ENCODE results near the gene KCNV2. TPM values are rescaled to one million over a fixed set of nuclear protein-coding genes. Genes with fewer than 3 reads are reported as not detected.

The KCNV2 gene
- total and polyA plus RNA-seq, 2 of the 13 experiments (the other 11 are each of a cell fraction or from before 2014, with no cell fraction given): not detected

DNA sequence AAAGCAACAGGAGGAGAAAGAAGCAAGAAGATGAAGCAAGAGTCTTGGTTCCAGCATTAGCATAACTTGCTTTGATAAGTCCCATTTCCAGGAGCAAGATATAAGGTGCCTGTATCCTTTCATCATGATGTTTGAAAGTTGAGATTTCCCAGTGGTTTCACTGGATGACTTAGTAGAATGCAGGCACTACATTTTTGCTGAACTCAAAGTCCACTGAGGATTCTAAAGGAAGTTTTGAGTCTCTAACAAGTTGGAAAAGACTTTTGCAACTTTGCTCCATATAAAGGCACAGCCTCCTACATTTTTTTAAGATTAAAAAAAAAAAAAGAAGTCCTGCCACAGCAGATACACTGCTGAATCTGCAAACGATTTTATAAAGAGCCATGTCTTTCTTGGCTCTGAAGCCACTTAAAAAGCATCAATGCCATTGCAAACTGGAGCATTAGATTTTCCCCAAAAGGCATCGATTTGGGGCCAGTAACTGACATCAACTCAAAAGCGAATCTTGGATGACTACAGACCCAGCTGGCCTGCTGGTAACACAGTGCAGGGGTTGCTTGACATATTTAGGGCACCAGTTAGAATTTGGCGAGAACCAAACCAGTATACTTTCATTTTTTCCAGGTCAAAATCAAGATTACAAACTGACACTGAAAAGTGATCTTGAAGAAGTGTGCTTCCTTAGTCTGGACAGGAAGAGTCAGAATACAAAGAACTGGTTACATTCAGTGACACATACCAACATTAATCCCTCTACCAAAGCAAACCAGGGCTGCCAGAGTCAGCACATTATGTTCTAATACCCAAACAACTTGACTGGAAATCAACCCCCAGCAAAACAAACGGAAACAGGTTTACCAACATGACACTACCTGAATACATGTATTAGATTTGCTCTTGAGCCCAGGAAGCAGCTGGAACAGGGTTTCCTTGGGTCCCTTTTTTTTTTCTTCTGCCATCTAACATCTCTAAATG is 39.1 kb upstream of the KCNV2 start:
- CTCF ChIA-PET (ENCODE audit: low intra/inter-chr PET ratio, low total read pairs): no interaction called here
- BruUV-seq (replicated peaks): no TSS peak
- no peak overlapping the region for H3K4me3 ChIP-seq (replicated peaks in 1 of 3; ENCODE audit: insufficient read depth in 1 of 3, low read depth in 2 of 3, low read length in 3 of 3)
- WGBS (ENCODE audit: low lambda C conversion rate): 49% methylated on average over 5 of the region's 5 CpGs
- in situ Hi-C loops (cut with HindIII; ENCODE audit: extremely low pct_ligation_motif_present, low pct_unique_long_range_greater_than_20kb) (no loop called here), intact Hi-C loops (cut with micrococcal nuclease; ENCODE audit: unreplicated experiment) (no loop called here)
- H4K20me1 ChIP-seq (ENCODE audit: insufficient read depth, low read length): no peaks in the 10 kb centered on the region
- ATAC-seq (no peak), DNase-seq (ENCODE audit: low spot score) (no peak), FAIRE-seq (no peak)
- peaks cover 27% of the 10 kb centered on the region for H3K4me1 ChIP-seq (ENCODE audit: insufficient read depth, low read length)
- no peak overlapping the region for H3K9ac ChIP-seq (ENCODE audit: insufficient read depth, low read depth, low read length)
- POLR2A ChIA-PET: no interaction called here
- no peaks in the 10 kb centered on the region for H3K9me3 ChIP-seq (ENCODE audit: low read length)
- no peak overlapping the region for H2AFZ ChIP-seq (ENCODE audit: low read length)
- H3K27ac ChIP-seq (ENCODE audit: extremely low read length, insufficient read depth, low read length): no peak overlapping the region
- TF ChIP-seq TFDP1 (CRISPR knock-in tag; IDR thresholded peaks at IDR 0.05; ENCODE audit: borderline replicate concordance) (no peak), HOXA9 (CRISPR knock-in tag; IDR thresholded peaks at IDR 0.05; ENCODE audit: borderline replicate concordance) (no peak), ATF3 (CRISPR knock-in tag; IDR thresholded peaks at IDR 0.05) (no peak)
- TF ChIP-seq, protein P1, sequence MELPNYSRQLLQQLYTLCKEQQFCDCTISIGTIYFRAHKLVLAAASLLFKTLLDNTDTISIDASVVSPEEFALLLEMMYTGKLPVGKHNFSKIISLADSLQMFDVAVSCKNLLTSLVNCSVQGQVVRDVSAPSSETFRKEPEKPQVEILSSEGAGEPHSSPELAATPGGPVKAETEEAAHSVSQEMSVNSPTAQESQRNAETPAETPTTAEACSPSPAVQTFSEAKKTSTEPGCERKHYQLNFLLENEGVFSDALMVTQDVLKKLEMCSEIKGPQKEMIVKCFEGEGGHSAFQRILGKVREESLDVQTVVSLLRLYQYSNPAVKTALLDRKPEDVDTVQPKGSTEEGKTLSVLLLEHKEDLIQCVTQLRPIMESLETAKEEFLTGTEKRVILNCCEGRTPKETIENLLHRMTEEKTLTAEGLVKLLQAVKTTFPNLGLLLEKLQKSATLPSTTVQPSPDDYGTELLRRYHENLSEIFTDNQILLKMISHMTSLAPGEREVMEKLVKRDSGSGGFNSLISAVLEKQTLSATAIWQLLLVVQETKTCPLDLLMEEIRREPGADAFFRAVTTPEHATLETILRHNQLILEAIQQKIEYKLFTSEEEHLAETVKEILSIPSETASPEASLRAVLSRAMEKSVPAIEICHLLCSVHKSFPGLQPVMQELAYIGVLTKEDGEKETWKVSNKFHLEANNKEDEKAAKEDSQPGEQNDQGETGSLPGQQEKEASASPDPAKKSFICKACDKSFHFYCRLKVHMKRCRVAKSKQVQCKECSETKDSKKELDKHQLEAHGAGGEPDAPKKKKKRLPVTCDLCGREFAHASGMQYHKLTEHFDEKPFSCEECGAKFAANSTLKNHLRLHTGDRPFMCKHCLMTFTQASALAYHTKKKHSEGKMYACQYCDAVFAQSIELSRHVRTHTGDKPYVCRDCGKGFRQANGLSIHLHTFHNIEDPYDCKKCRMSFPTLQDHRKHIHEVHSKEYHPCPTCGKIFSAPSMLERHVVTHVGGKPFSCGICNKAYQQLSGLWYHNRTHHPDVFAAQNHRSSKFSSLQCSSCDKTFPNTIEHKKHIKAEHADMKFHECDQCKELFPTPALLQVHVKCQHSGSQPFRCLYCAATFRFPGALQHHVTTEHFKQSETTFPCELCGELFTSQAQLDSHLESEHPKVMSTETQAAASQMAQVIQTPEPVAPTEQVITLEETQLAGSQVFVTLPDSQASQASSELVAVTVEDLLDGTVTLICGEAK (IDR thresholded peaks at IDR 0.05): no peak
- TF ChIP-seq, protein P1 (CRISPR knock-in tag; IDR thresholded peaks at IDR 0.05): no peak
- TF ChIP-seq, protein P2, sequence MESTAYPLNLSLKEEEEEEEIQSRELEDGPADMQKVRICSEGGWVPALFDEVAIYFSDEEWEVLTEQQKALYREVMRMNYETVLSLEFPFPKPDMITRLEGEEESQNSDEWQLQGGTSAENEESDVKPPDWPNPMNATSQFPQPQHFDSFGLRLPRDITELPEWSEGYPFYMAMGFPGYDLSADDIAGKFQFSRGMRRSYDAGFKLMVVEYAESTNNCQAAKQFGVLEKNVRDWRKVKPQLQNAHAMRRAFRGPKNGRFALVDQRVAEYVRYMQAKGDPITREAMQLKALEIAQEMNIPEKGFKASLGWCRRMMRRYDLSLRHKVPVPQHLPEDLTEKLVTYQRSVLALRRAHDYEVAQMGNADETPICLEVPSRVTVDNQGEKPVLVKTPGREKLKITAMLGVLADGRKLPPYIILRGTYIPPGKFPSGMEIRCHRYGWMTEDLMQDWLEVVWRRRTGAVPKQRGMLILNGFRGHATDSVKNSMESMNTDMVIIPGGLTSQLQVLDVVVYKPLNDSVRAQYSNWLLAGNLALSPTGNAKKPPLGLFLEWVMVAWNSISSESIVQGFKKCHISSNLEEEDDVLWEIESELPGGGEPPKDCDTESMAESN (CRISPR knock-in tag; conservative IDR thresholded peaks at IDR 0.05): no peak
- no peak overlapping the region for H3K4me2 ChIP-seq (ENCODE audit: low read depth, low read length)
- no peaks in the 10 kb centered on the region for H3K36me3 ChIP-seq (replicated peaks in 1 of 2; ENCODE audit: control insufficient read depth in 1 of 2, insufficient read depth in 2 of 2, low read length in 2 of 2)
- H3K27me3 ChIP-seq (ENCODE audit: control insufficient read depth in 1 of 2, insufficient read depth in 2 of 2, low read length in 2 of 2): no peaks in the 10 kb centered on the region
- no peaks in the 10 kb centered on the region for H3K79me2 ChIP-seq (ENCODE audit: insufficient read depth, low read length)
